ENCODE measurements around the gene ARID1B. TPM values are rescaled to one million over a fixed set of nuclear protein-coding genes. Genes with fewer than 3 reads are reported as not detected.

Gene ARID1B
- total and polyA plus RNA-seq, 2 of the 4 experiments (the other 2 are of a cell fraction), result 14.5 to 20.1 TPM

GRCh38 chr6:156804402-156804801, 27.2 kb downstream of the ARID1B start:
- Histone ChIP-seq H2AK9ac (replicated peaks; ENCODE audit: low read depth, low read length, poor library complexity) (no peak overlapping the region), H3K4me1 (ENCODE audit: control insufficient read depth, insufficient read depth, low read length) (peaks cover 8% of the 10 kb centered on the region), H3K18ac (ENCODE audit: low read depth, low read length) (no peak overlapping the region), H3K27ac (ENCODE audit: insufficient read depth, low read length) (no peak overlapping the region), H3K56ac (ENCODE audit: extremely low read depth, insufficient read depth, low read length) (no peak overlapping the region), H3K9ac (ENCODE audit: low read depth, low read length) (no peak overlapping the region), H3K23ac (ENCODE audit: low read depth, low read length) (no peak overlapping the region), H3K79me1 (ENCODE audit: low read depth in 1 of 2, low read length in 2 of 2) (peaks cover 25 to 76% of the 10 kb centered on the region in 2 experiments), H4K20me1 (ENCODE audit: insufficient read depth, low read length) (peaks cover 66% of the 10 kb centered on the region), H3K9me1 (ENCODE audit: insufficient read depth, low read length) (peaks cover 18% of the 10 kb centered on the region), H2BK120ac (ENCODE audit: low read depth, low read length) (no peak overlapping the region), H2BK5ac (ENCODE audit: low read depth, low read length, poor library complexity, severe bottlenecking) (no peak overlapping the region), H3K14ac (replicated peaks; ENCODE audit: low read depth, low read length) (no peak overlapping the region), H3K4me3 (ENCODE audit: insufficient read depth, low read depth, low read length) (no peak overlapping the region), H3K27me3 (ENCODE audit: control insufficient read depth, insufficient read depth, low read length) (no peaks in the 10 kb centered on the region), H3K9me3 (ENCODE audit: control insufficient read depth, insufficient read depth, low read length) (no peaks in the 10 kb centered on the region), H4K5ac (ENCODE audit: low read depth, low read length) (no peak overlapping the region), H2AFZ (replicated peaks; ENCODE audit: low read length, poor library complexity) (no peak overlapping the region), H4K8ac (ENCODE audit: low read depth in 2 of 2, low read length in 2 of 2) (no peak overlapping the region), H2BK20ac (ENCODE audit: low read depth, low read length) (no peak overlapping the region), H4K91ac (ENCODE audit: insufficient read depth, low read depth, low read length) (no peak overlapping the region), H3K36me3 (ENCODE audit: control insufficient read depth, insufficient read depth, low read length) (no peaks in the 10 kb centered on the region), H2AK5ac (ENCODE audit: low read depth, low read length) (no peak overlapping the region), H3K4ac (ENCODE audit: low read depth, low read length) (no peak overlapping the region), H2BK15ac (ENCODE audit: low read depth, low read length) (no peak overlapping the region), H3K4me2 (ENCODE audit: low read depth, low read length) (no peak overlapping the region)
- TF ChIP-seq RAD21 (IDR thresholded peaks at IDR 0.05; ENCODE audit: low read length) (no peak), NFE2L2 (IDR thresholded peaks at IDR 0.05; ENCODE audit: low read depth, low read length) (no peak), CEBPB (IDR thresholded peaks at IDR 0.05; ENCODE audit: low read depth, low read length) (no peak), USF2 (IDR thresholded peaks at IDR 0.05; ENCODE audit: low read depth, low read length) (no peak), SMC3 (IDR thresholded peaks at IDR 0.05; ENCODE audit: low read depth, low read length) (no peak), RCOR1 (IDR thresholded peaks at IDR 0.05; ENCODE audit: insufficient replicate concordance, low read length) (no peak), ELK1 (IDR thresholded peaks at IDR 0.05; ENCODE audit: borderline replicate concordance, low read depth, low read length) (no peak), MAZ (IDR thresholded peaks at IDR 0.05; ENCODE audit: borderline replicate concordance, low read depth, low read length) (no peak), CHD1 (IDR thresholded peaks at IDR 0.05; ENCODE audit: low read depth, low read length) (no peak), MXI1 (IDR thresholded peaks at IDR 0.05; ENCODE audit: borderline replicate concordance, low read depth, low read length) (no peak), RFX5 (IDR thresholded peaks at IDR 0.05; ENCODE audit: low read depth, low read length) (no peak), POLR2A (IDR thresholded peaks at IDR 0.05; ENCODE audit: low read depth, low read length) (no peak), MAFK (IDR thresholded peaks at IDR 0.05; ENCODE audit: low read depth, low read length) (no peak), CTCF (conservative IDR thresholded peaks at IDR 0.05; ENCODE audit: low read depth, low read length) (no peak), FOS (IDR thresholded peaks at IDR 0.05; ENCODE audit: low read depth, low read length) (no peak), BHLHE40 (IDR thresholded peaks at IDR 0.05; ENCODE audit: low read depth, low read length) (no peak)
- ATAC-seq (ENCODE audit: low read depth) (no peak), DNase-seq (no peak)
- dilution Hi-C loops (cut with HindIII; ENCODE audit: low sequenced_read_pairs, unreplicated experiment), result no loop called here
- no CpG with 5 or more reads among the region's 4 CpGs for WGBS, 2 experiments (ENCODE audit: extremely low coverage in 2 of 2, insufficient read length in 1 of 2)
- intact Hi-C loops (cut with micrococcal nuclease), result no loop called here
- POLR2A ChIA-PET (ENCODE audit: unreplicated experiment), result no interaction called here
- in situ Hi-C loops (cut with MboI; ENCODE audit: low sequenced_read_pairs), result no loop called here
- CTCF ChIA-PET, result interaction anchor here (1.4 kb wide), 1 partner anchor 8 kb away, joined by 3 read pairs; no protein-coding TSS in a partner anchor
- BruUV-seq (replicated peaks), result no TSS peak

Measured in IMR-90 (cell line).